Suprapubic skin (tissue), 4 donors: Measurements from ENCODE around the gene EBF4.

Experiments used
- EP300 ChIP-seq: sonication (generic); formaldehyde crosslinking; IDR thresholded peaks from one replicate; pipeline ENCODE4 v1.6.1; 2017; ENCODE audit warnings: antibody characterized with exemption
- POLR2AphosphoS5 ChIP-seq, 3 donors: sonication (generic); formaldehyde crosslinking; IDR thresholded peaks; one replicate each; pipeline ENCODE4 v1.6.1; 2017; ENCODE audit warnings: antibody characterized with exemption in 3 of 3

DNA sequence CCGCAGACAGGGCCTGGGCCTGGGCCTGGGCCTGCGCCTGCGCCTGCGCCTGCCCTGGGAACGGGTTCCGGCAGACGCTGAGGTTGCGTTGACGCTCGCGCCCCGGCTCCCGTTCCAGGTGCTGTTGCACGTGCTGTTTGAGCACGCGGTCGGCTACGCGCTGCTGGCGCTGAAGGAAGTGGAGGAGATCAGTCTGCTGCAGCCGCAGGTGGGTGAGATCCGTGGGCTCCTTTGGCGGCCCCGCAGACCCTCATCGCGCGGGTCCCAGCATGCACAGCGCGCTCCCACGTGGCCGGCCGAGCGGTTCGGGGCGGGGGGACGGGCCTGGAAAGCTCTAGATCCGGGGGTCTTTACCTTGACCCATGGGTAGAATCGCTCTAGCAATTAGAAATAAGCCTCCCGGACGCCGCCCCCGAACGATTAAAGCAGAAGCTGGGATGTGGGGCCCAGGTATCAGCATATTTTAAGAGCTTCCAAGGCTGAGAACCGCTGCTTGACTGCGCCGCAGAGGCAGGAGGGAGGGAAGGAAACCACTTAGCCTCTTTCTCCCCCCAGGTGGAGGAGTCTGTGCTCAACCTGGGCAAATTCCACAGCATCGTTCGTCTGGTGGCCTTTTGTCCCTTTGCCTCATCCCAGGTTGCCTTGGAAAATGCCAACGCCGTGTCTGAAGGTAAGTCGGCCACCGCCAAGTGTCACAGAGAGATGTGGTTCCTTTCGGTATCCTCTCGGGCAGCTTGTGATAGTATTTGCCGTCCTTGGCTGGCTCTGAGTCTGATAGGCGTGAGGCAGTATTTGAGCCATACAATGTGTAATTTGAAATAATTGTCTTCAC is 39.6 kb upstream of the EBF4 start:
- TF ChIP-seq POLR2AphosphoS5 (IDR thresholded peaks at IDR 0.05), result no peak
- no peak for TF ChIP-seq EP300
